Suprapubic skin (tissue), 3 donors: ENCODE data around the gene TMEM175.

Experiments
- CTCF ChIP-seq, 2 donors: fragments of 200-600 bp in 1 of 2; fragments of 450-650 bp in 1 of 2; sonication (generic) in 1 of 2; IDR thresholded peaks; one replicate each; pipeline ENCODE4 v1.5.1; 2016 to 2019; ENCODE audit warnings: antibody characterized with exemption in 2 of 2, mild to moderate bottlenecking in 1 of 2, moderate library complexity in 1 of 2
- EP300 ChIP-seq: sonication (generic); formaldehyde crosslinking; IDR thresholded peaks from one replicate; pipeline ENCODE4 v1.6.1; 2017; ENCODE audit warnings: antibody characterized with exemption

DNA sequence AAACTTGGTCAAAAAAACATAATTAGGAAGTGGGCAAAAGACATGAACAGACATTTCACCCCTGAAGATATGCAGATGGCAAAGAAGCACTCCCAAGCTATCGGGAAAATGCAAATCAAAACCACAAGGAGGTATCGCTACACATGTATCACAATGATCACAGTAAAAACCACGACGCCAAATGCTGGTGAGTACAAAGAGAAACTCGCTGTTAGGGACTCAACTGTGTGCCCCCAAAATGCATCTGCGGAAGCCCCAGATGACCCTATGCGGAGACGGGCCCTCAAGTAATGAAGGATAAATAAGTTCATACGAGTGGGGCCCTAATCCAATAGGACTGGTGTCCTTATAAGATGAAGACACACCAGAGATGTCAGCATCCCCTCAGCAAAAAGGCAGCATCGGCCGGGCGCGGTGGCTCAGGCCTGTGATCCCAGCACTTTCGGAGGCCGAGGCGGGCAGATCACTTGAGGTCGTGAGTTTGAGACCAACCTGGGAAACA, 10.4 kb upstream of the TMEM175 start:
- TF ChIP-seq CTCF (IDR thresholded peaks at IDR 0.05) (no peak), EP300 (no peak)
